Neuron (in vitro differentiated cells): ENCODE results near the gene STYXL1.

Source experiments
- H2AFZ ChIP-seq: one replicate; pipeline ENCODE4 v1.6.1; 2013; ENCODE audit warnings: low read depth, mild to moderate bottlenecking, inconsistent platforms, low read length, moderate library complexity
- H3K27me3 ChIP-seq: one replicate; pipeline ENCODE4 v1.6.1; 2013; ENCODE audit warnings: low read length; ENCODE audit not compliant: insufficient read depth
- H3K36me3 ChIP-seq: one replicate; pipeline ENCODE4 v1.6.1; 2013; ENCODE audit warnings: low read length; ENCODE audit not compliant: insufficient read depth
- H3K4me1 ChIP-seq: one replicate; pipeline ENCODE4 v1.6.1; 2013; ENCODE audit warnings: low read length; ENCODE audit not compliant: insufficient read depth
- H3K4me3 ChIP-seq: 2 replicates; pipeline ENCODE4 v1.5.1; 2013; ENCODE audit warnings: mild to moderate bottlenecking, low read length, moderate library complexity
- H3K9me3 ChIP-seq: one replicate; pipeline ENCODE4 v1.6.1; 2013; ENCODE audit warnings: low read length

Gene STYXL1

DNA sequence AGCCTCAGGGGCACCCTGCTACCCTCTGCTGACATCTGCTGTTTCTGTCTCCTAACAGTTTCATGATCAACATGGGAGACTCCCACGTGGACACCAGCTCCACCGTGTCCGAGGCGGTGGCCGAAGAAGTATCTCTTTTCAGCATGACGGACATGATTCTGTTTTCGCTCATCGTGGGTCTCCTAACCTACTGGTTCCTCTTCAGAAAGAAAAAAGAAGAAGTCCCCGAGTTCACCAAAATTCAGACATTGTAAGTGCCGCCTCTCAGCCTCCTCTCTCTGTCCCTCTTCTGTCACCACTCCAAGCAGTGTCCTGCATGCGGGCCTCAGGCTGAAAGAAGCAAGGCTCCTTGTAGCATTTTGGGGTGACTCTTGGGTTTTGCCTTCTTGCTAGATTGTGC lies 93.9 kb downstream of the STYXL1 start:
- no peak overlapping the region for H3K4me3 ChIP-seq
- no peaks in the 10 kb centered on the region for H3K4me1 ChIP-seq
- H3K9me3 ChIP-seq = peaks cover 2% of the 10 kb centered on the region
- no peaks in the 10 kb centered on the region for H3K27me3 ChIP-seq
- H2AFZ ChIP-seq = no peak overlapping the region
- peaks cover 21% of the 10 kb centered on the region for H3K36me3 ChIP-seq

DNA sequence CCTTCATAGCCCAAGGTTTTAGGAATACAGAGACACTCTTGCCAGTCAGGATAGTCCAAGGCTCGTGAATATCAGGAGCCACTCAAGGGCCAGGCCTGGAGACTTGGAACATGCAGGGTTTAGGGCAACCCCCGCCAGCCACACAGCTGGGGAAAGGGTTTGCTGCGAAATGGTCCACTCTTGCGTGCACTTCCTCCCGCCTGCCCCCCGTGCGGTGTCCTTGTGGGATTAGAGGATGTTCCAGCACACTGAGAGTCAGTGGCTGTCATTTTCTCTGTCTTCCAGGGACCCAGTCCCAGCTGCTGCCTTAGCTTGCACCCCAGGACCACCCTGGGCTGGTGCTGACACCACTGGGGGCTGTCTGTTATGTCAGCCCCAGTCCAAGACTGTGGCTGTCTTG lies 94.4 kb downstream of the STYXL1 start:
- Histone ChIP-seq H3K36me3 (peaks cover 21% of the 10 kb centered on the region), H3K4me3 (no peak overlapping the region), H3K4me1 (no peaks in the 10 kb centered on the region), H3K27me3 (no peaks in the 10 kb centered on the region), H2AFZ (no peak overlapping the region), H3K9me3 (peaks cover 2% of the 10 kb centered on the region)

DNA sequence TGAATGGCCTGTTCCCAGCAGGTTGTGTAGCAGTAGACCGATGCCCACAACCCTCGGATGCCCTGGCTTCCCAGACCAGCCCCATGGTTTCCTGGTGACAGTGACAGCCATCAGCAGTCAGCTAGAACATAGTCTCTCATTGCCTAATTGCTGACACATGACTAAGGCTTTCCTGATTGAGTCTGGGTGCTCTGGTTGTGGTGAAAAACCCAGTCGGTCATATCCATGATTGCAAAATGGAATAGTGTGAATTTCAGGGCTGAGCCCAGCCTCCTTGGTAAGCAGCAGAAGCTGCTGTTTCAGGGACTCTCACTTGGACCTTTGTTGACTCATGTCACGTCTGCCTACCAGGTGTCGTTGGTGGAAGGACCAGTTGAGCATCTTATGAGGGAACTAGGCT lies 96.3 kb downstream of the STYXL1 start:
- Histone ChIP-seq H3K27me3 (no peaks in the 10 kb centered on the region), H3K36me3 (peaks cover 21% of the 10 kb centered on the region), H3K4me1 (no peaks in the 10 kb centered on the region), H3K4me3 (no peak overlapping the region), H2AFZ (no peak overlapping the region), H3K9me3 (peaks cover 2% of the 10 kb centered on the region)

DNA sequence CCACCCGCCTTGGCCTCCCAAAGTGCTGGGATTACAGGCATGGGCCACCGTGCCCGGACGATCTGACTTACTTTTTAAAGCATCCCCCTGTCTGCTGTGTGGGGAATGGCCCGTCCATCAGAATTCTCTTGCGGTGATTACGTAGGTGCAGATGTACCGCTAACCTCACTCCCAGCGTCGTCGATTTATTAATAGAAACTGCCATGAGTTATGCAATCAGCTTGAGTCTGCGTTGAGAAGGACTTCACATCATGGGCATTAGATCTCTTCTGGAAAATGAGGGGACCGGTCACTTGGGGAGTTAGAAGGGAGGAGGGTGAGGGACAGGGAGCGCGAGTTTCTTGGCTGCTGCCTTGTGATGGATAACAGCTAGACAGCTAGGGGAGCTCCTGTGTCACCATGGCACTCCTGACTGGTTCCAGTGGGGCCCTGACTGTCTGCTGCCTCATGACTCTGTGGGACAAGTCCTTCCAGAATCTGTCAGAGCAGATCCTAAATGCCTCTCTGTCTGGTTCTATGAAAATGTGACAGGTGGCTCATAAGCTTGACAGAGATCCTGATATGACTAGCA lies 97.6 kb downstream of the STYXL1 start:
- Histone ChIP-seq H3K27me3 (no peaks in the 10 kb centered on the region), H3K4me1 (no peaks in the 10 kb centered on the region), H3K4me3 (no peak overlapping the region), H2AFZ (no peak overlapping the region), H3K9me3 (peaks cover 2% of the 10 kb centered on the region), H3K36me3 (peaks cover 10% of the 10 kb centered on the region)

DNA sequence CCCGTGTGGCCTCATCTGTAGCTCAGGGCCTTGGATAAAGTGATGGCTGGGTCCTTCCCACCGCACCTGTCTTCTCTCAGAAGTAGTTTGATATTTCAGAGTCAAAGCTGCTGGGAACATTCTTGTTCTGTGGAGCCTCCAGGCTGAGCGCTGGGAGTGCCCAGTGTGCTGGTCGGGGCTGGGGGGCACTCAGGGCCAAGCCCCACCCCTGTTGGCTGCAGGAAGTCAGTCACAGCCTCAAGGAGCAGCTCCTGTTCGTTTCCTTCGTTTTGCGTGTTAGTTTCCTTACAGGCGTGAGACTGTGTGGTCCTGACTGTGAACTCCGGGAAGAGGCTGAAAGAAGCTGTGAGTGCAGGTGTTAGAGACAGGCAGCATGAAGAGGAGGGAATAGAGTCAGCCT lies 99.6 kb downstream of the STYXL1 start:
- no peaks in the 10 kb centered on the region for H3K4me1 ChIP-seq
- H3K27me3 ChIP-seq = no peaks in the 10 kb centered on the region
- no peak overlapping the region for H3K4me3 ChIP-seq
- H3K9me3 ChIP-seq = no peaks in the 10 kb centered on the region
- H3K36me3 ChIP-seq = no peaks in the 10 kb centered on the region
- no peak overlapping the region for H2AFZ ChIP-seq
